Measurements from ENCODE around the gene C5orf58. TPM values are rescaled to one million over a fixed set of nuclear protein-coding genes. Genes with fewer than 3 reads are reported as not detected.
A peak's percentile ranks its signal among the peaks of the same experiment; 100 is the strongest.

C5orf58 gene
- total and polyA plus RNA-seq, 9 of the 15 experiments (the other 6 are each of a cell fraction or from before 2014, with no cell fraction given), result 1.5 to 7.6 (median 5.3) TPM

DNA sequence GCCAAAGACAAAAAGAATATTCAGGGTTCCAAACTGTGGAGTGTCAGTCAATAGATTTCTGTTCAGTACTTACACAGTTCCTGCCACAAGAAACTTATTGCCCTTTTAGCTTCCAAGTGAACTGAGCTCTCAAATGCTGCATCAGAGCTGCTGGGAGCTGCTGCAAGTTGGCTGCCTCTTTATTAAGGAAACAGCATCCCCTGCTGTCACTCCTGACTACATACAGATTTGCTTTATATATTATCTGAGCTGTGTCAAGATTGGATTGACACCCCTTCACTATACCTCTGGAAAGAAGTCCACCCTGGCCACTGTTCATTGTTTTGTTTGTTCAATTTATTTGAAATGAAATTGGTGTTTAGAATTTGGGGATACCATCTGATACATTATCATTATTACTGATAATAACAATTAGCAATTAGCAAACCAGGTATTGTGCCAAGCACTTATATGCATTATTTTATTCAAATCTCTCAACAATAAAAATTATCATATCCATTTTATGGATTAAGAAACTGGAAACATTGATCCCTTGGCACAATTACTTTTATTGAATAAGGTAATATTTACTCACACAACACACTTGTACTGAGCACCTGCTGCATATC, 16.4 kb upstream of the C5orf58 start (continued):
- TF ChIP-seq TOE1 (IDR thresholded peaks at IDR 0.05; ENCODE audit: borderline replicate concordance) (no peak), TOE1 (CRISPR knock-in tag; IDR thresholded peaks at IDR 0.05; ENCODE audit: borderline replicate concordance, low read depth) (no peak), ZBTB12 (CRISPR knock-in tag; IDR thresholded peaks at IDR 0.05) (no peak), RAD21 (CRISPR knock-in tag; conservative IDR thresholded peaks at IDR 0.05 in 1 of 2, IDR thresholded peaks at IDR 0.05 in 1 of 2) (peak; percentile 96 to 97), RFX5 (IDR thresholded peaks at IDR 0.05; ENCODE audit: low read depth, low read length) (no peak), NCOA2 (IDR thresholded peaks at IDR 0.05; ENCODE audit: partially characterized antibody in 2 of 2) (no peak), NFIC (IDR thresholded peaks at IDR 0.05) (no peak), ZNF212 (CRISPR knock-in tag; IDR thresholded peaks at IDR 0.05) (no peak), CREM (IDR thresholded peaks at IDR 0.05; ENCODE audit: low read depth) (no peak), ZNF511 (CRISPR knock-in tag; IDR thresholded peaks at IDR 0.05) (no peak), HMGXB4 (CRISPR knock-in tag; IDR thresholded peaks at IDR 0.05) (no peak), EZH2 (IDR thresholded peaks at IDR 0.05; ENCODE audit: borderline replicate concordance, low read depth, low read length) (no peak), STAG1 (CRISPR knock-in tag; IDR thresholded peaks at IDR 0.05; ENCODE audit: borderline replicate concordance) (peak; percentile 86; the same call in 1 of the 2 replicates), MCM7 (IDR thresholded peaks at IDR 0.05) (no peak), RCOR1 (IDR thresholded peaks at IDR 0.05; ENCODE audit: borderline replicate concordance in 1 of 2, low read depth in 2 of 2, low read length in 2 of 2) (no peak)
- TF ChIP-seq, protein P1, sequence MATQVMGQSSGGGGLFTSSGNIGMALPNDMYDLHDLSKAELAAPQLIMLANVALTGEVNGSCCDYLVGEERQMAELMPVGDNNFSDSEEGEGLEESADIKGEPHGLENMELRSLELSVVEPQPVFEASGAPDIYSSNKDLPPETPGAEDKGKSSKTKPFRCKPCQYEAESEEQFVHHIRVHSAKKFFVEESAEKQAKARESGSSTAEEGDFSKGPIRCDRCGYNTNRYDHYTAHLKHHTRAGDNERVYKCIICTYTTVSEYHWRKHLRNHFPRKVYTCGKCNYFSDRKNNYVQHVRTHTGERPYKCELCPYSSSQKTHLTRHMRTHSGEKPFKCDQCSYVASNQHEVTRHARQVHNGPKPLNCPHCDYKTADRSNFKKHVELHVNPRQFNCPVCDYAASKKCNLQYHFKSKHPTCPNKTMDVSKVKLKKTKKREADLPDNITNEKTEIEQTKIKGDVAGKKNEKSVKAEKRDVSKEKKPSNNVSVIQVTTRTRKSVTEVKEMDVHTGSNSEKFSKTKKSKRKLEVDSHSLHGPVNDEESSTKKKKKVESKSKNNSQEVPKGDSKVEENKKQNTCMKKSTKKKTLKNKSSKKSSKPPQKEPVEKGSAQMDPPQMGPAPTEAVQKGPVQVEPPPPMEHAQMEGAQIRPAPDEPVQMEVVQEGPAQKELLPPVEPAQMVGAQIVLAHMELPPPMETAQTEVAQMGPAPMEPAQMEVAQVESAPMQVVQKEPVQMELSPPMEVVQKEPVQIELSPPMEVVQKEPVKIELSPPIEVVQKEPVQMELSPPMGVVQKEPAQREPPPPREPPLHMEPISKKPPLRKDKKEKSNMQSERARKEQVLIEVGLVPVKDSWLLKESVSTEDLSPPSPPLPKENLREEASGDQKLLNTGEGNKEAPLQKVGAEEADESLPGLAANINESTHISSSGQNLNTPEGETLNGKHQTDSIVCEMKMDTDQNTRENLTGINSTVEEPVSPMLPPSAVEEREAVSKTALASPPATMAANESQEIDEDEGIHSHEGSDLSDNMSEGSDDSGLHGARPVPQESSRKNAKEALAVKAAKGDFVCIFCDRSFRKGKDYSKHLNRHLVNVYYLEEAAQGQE (IDR thresholded peaks at IDR 0.05; ENCODE audit: borderline replicate concordance), result peak; percentile 79
- TF ChIP-seq, protein P1 (CRISPR knock-in tag; IDR thresholded peaks at IDR 0.05; ENCODE audit: low read depth), result no peak
